ENCODE measurements around the gene TMEM258. TPM values are rescaled to one million over a fixed set of nuclear protein-coding genes. Genes with fewer than 3 reads are reported as not detected.

TMEM258 gene
- total RNA-seq, 1 experiment from 2014 or later = 184 TPM

DNA sequence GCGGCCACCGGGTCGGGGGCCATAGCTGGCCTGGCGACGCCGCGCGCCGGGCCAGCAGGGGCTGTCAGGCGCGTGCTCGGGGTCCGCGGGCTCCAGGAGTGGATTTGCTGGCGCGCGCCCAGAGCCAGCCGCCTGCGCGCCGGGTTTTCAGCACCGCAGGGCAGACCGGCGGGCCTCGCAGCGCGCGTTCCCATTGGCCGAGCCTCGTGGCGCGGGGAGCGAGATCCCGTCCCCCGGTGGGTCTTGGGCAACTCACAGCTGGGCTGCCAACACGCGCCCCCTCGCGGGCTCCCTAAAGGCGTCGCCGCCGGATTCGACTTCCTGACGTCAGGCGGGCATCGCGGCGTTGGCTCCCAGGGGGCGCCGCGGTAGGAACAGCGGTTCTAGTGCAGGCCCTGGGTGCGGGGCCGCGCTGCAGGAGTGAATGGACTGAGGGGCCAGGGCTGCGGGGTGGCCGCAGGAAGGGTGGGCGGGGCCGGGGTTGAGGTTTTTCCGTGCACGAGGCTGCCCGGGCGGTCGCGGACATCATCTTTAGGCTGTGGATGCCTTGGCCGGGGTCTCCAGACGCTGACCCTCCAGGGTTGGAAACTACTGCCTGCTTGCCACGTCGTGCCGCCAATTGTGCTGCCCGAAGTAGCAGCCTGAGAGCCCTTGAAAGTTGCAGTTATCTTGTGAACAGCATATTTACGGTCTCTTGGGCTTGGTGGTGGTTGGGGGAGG is 24.5 kb upstream of the TMEM258 start, which contains the start of gene FADS1:
FADS1 (minus strand) TSS at position 268 of the 720 bp plus-strand sequence; CDS start at position 194, 74 bp downstream.
- POLR2A ChIA-PET = interaction anchor here (2.4 to 5.0 kb wide), 3 partner anchors 12 to 153 kb away, joined by 11 to 27 read pairs (median 26); partner anchors contain the start of genes FADS2, FEN1 and TMEM258
- intact Hi-C loops (cut with micrococcal nuclease) = no loop called here
- Mint-ChIP-seq H3K27ac (ENCODE audit: low read depth, unreplicated experiment) (peak within 1 kb of the TSS; percentile 93), H3K4me1 (ENCODE audit: insufficient read depth, unreplicated experiment) (peaks cover 34% of the 10 kb centered on the region), H3K27me3 (ENCODE audit: insufficient read depth, unreplicated experiment) (no peaks in the 10 kb centered on the region), H3K36me3 (ENCODE audit: insufficient read depth, unreplicated experiment) (peaks cover 11% of the 10 kb centered on the region), H3K4me3 (ENCODE audit: unreplicated experiment) (peak within 1 kb of the TSS; percentile 93), H3K9me3 (ENCODE audit: unreplicated experiment) (no peaks in the 10 kb centered on the region)
- no TSS peak for BruUV-seq (replicated peaks)
- CTCF ChIA-PET = interaction anchor here (0.7 to 2.8 kb wide), 6 partner anchors 19 to 265 kb away, joined by 3 to 13 read pairs (median 5); no protein-coding TSS in a partner anchor
- TF ChIP-seq, protein P1, sequence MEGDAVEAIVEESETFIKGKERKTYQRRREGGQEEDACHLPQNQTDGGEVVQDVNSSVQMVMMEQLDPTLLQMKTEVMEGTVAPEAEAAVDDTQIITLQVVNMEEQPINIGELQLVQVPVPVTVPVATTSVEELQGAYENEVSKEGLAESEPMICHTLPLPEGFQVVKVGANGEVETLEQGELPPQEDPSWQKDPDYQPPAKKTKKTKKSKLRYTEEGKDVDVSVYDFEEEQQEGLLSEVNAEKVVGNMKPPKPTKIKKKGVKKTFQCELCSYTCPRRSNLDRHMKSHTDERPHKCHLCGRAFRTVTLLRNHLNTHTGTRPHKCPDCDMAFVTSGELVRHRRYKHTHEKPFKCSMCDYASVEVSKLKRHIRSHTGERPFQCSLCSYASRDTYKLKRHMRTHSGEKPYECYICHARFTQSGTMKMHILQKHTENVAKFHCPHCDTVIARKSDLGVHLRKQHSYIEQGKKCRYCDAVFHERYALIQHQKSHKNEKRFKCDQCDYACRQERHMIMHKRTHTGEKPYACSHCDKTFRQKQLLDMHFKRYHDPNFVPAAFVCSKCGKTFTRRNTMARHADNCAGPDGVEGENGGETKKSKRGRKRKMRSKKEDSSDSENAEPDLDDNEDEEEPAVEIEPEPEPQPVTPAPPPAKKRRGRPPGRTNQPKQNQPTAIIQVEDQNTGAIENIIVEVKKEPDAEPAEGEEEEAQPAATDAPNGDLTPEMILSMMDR (IDR thresholded peaks at IDR 0.05; ENCODE audit: unreplicated experiment) = peak; percentile 50
- peak; percentile 85 for DNase-seq (ENCODE audit: unreplicated experiment)

DNA sequence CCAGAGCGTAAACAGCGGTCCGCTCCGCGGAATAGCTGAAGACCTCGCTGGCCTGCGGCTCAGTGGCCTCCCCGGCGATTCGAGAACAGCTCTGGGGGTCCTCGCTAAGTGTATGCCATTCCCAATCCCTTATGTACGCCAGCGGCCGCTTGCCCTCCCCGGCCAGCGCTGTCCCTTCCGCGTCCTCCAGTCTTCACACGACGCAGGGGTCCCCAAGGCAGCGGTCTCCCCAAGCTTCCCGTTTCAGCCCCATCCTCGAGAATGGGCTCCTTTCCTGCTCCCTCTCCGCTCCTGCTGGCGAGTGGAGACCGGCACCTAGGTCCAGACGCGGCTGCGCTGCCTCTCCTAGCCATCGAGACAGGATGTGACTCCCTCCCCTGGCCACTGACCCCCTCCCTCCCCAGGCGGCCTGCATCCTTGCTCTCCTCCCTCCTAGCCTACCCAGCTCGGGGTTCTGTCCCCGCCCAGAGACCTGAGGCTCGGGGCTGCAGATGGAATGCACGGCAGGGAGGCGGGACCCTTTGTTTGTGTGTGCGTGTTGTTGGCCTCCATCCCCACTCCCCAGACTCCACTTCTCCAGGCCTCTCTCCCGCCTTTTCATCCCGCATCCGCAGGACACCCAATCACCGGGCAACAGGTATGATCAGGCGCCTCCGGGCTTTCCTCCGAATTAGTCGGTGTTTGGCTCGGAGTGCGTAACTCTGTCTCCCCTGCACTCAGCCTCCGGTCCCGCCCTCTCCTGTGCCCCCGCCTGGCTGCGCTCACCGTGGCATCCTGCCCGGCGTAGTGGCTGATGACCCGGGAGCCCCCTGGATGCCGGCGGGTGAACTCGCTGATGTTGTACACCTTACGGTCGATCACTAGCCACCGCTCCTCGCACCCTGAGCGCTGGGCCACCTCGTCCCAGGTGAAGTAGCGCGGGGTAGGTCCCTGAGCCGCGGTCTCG is 23.7 kb upstream of the TMEM258 start:
- BruUV-seq (replicated peaks) = TSS peak; percentile 15
- DNase-seq (ENCODE audit: unreplicated experiment) = peak; percentile 85
- peaks cover 19% of the 10 kb centered on the region for H3K36me3 Mint-ChIP-seq (ENCODE audit: insufficient read depth, unreplicated experiment)
- ChIA-PET CTCF (interaction anchor here (0.7 to 2.8 kb wide), 10 partner anchors 14 to 266 kb away, joined by 3 to 13 read pairs (median 6); no protein-coding TSS in a partner anchor), POLR2A (interaction anchor here (0.7 to 5.0 kb wide), 9 partner anchors 13 to 154 kb away, joined by 3 to 26 read pairs (median 6); partner anchors contain the start of genes FADS2, FEN1 and TMEM258)
- peaks cover 32% of the 10 kb centered on the region for H3K4me1 Mint-ChIP-seq (ENCODE audit: insufficient read depth, unreplicated experiment)
- peak overlapping the region; percentile 93 for H3K27ac Mint-ChIP-seq (ENCODE audit: low read depth, unreplicated experiment)
- peak overlapping the region; percentile 93 for H3K4me3 Mint-ChIP-seq (ENCODE audit: unreplicated experiment)
- no peaks in the 10 kb centered on the region for H3K9me3 Mint-ChIP-seq (ENCODE audit: unreplicated experiment)
- TF ChIP-seq, protein P1 (IDR thresholded peaks at IDR 0.05; ENCODE audit: unreplicated experiment) = no peak
- intact Hi-C loops (cut with micrococcal nuclease) = no loop called here
- H3K27me3 Mint-ChIP-seq (ENCODE audit: insufficient read depth, unreplicated experiment) = no peaks in the 10 kb centered on the region

DNA sequence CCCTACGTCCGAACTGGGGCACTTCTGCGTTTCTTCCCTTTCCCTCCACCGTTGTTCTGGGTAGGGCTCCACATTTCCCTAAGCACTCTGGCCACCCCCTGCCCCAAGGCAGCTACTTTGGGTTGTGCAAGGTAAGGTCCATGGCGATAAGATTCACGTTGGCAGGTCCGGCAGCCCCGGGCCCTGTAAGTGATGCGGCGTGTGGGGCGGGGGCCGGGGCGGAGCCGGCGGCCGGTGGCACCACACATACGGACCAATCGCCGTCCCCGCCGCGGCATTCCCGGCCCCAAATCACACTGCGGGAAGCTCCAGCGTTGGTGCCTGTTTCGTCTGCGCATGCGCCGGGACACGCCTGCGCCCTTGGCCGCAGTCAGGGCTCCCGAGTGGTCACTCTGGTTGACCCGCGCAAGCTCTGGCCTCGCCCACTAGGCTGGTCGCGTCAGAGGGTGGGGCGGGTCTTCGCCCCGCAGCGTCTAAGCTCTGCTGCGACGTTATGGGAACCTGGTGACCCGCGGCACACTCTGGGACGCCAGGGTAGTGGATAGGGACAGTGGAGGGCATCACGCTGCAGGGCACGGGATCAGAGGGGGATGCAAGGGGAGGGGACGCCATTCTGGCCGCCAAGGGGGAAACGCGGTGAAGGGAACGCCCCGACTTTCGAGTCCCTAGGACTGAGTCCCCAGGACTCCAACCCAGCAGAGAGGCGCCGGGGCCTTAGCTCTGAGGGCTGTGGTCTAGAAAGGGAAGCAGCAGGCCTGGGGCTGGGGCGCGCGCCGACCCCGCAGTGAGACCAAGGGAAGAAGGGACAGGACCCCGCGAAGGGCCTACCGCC is 22.8 kb upstream of the TMEM258 start:
- H3K36me3 Mint-ChIP-seq (ENCODE audit: insufficient read depth, unreplicated experiment) = peaks cover 27% of the 10 kb centered on the region
- TF ChIP-seq, protein P1 (IDR thresholded peaks at IDR 0.05; ENCODE audit: unreplicated experiment) = no peak
- intact Hi-C loops (cut with micrococcal nuclease) = no loop called here
- no peaks in the 10 kb centered on the region for H3K9me3 Mint-ChIP-seq (ENCODE audit: unreplicated experiment)
- POLR2A ChIA-PET = interaction anchor here (0.6 to 5.0 kb wide), 14 partner anchors 9 to 317 kb away, joined by 3 to 26 read pairs (median 5); partner anchors contain the start of genes FADS2, FEN1 and TMEM258
- H3K4me1 Mint-ChIP-seq (ENCODE audit: insufficient read depth, unreplicated experiment) = peaks cover 24% of the 10 kb centered on the region
- H3K27me3 Mint-ChIP-seq (ENCODE audit: insufficient read depth, unreplicated experiment) = no peaks in the 10 kb centered on the region
- BruUV-seq (replicated peaks) = no TSS peak
- CTCF ChIA-PET = interaction anchor here (0.6 to 2.8 kb wide), 14 partner anchors 13 to 386 kb away, joined by 3 to 13 read pairs (median 4); partner anchors contain the start of gene FADS2
- peak overlapping the region; percentile 93 for H3K27ac Mint-ChIP-seq (ENCODE audit: low read depth, unreplicated experiment)
- H3K4me3 Mint-ChIP-seq (ENCODE audit: unreplicated experiment) = peak overlapping the region; percentile 93
- peak; percentile 85 for DNase-seq (ENCODE audit: unreplicated experiment)

Measured in MCF 10A (cell line).